Spleen (tissue), 11 donors: ENCODE results near the gene LRP3. TPM values are rescaled to one million over a fixed set of nuclear protein-coding genes. Genes with fewer than 3 reads are reported as not detected.
"Not testable (repeated sequence)": the region's sequence is repeated elsewhere in the genome, so short reads cannot be mapped to it uniquely, and the experiment has no call there.

Experiments
- DNase-seq: peaks from one replicate; pipeline ENCODE4 v3.0.0-alpha.2; 2020
- H3K27ac ChIP-seq, 8 donors: fragments of 200-600 bp; sonication (generic) in 7 of 8; 1 replicate in 4 of 8; 2 replicates in 4 of 8; pipeline versions ENCODE4 v1.5.0 to v1.8.0; 2016 to 2021; ENCODE audit warnings: inconsistent platforms in 4 of 8, mild to moderate bottlenecking in 4 of 8, moderate library complexity in 1 of 8
- H3K27me3 ChIP-seq, 7 donors: fragments of 200-600 bp; sonication (generic) in 6 of 7; replicated peaks in 1 of 7; 1 replicate in 4 of 7; 2 replicates in 3 of 7; pipeline versions ENCODE4 v1.5.0 to v1.8.0; 2016 to 2021; ENCODE audit warnings: inconsistent platforms in 3 of 7, mild to moderate bottlenecking in 1 of 7
- H3K36me3 ChIP-seq, 6 donors: fragments of 200-600 bp; sonication (generic) in 5 of 6; 1 replicate in 4 of 6; 2 replicates in 2 of 6; pipeline versions ENCODE4 v1.5.0 to v1.8.0; 2016 to 2021; ENCODE audit warnings: inconsistent platforms in 2 of 6
- H3K4me1 ChIP-seq, 6 donors: fragments of 200-600 bp; sonication (generic) in 5 of 6; 1 replicate in 3 of 6; 2 replicates in 3 of 6; pipeline versions ENCODE4 v1.5.0 to v1.8.0; 2016 to 2021; ENCODE audit warnings: inconsistent platforms in 3 of 6
- H3K4me3 ChIP-seq, 8 donors: fragments of 200-600 bp; sonication (generic) in 7 of 8; 1 replicate in 4 of 8; 2 replicates in 4 of 8; pipeline versions ENCODE4 v1.5.0 to v1.8.0; 2016 to 2021; ENCODE audit warnings: inconsistent platforms in 4 of 8, mild to moderate bottlenecking in 4 of 8, moderate library complexity in 2 of 8
- H3K9me3 ChIP-seq, 8 donors: fragments of 200-600 bp; sonication (generic) in 7 of 8; 1 replicate in 4 of 8; 2 replicates in 4 of 8; pipeline versions ENCODE4 v1.5.0 to v1.8.0; 2016 to 2021; ENCODE audit warnings: inconsistent platforms in 4 of 8
- POLR2A ChIP-seq, 3 donors: fragments of 450-650 bp; IDR thresholded peaks; one replicate each; pipeline ENCODE4 v1.5.1; 2017; ENCODE audit warnings: antibody characterized with exemption in 3 of 3, mild to moderate bottlenecking in 1 of 3
- POLR2AphosphoS5 ChIP-seq, 3 donors: sonication (generic); formaldehyde crosslinking; IDR thresholded peaks; one replicate each; pipeline ENCODE4 v1.5.1; 2017; ENCODE audit warnings: antibody characterized with exemption in 3 of 3
- WGBS, 5 donors: extraction: QIAGEN DNeasy Blood & Tissue Kit in 3 of 5; methylation state at CpG; one replicate each; pipeline versions ENCODE4 v1.1.5 to v1.1.7; 2013 to 2018; 5-methylcytosine and 5-hydroxymethylcytosine counted together
- intact Hi-C: fragments of 100-400 bp; cut with DNase I; formaldehyde crosslinking; loops from one replicate; pipeline ENCODE4 v1.15.0; 2023; ENCODE audit warnings: low total_unique reads
- polyA plus RNA-seq, 3 donors: library from polyadenylated mRNA; stranded (reverse); fragments of 200-250 nt; gene quantifications; one replicate each; pipeline ENCODE4 v1.2.1, GENCODE V29; 2013
- total RNA-seq, 7 donors: library from RNA; depleted of rRNA in 3 of 7; stranded (reverse); fragments of >200 nt in 3 of 7; fragmentation: NEBNext Ultra II Directional in 4 of 7; extraction: Animal tissue kit (Norgen Biotek cat#: 25700) in 4 of 7; gene quantifications; one replicate each; pipeline versions ENCODE4 v1.1.0 to v1.2.1, GENCODE V29; 2016 to 2021
- TF ChIP-seq, protein P1 (sequence below), 11 experiments: fragments of 200-600 bp in 7 of 11; fragments of 450-650 bp in 4 of 11; sonication (generic) in 4 of 11; IDR thresholded peaks in 8 of 11; conservative IDR thresholded peaks in 3 of 11; 1 replicate in 7 of 11; 2 replicates in 4 of 11; pipeline versions ENCODE4 v1.4.0 to v1.8.0; 2016 to 2021; ENCODE audit warnings: antibody characterized with exemption in 11 of 11, inconsistent platforms in 4 of 11, mild to moderate bottlenecking in 1 of 11
- donor health status: healthy with polysubstance abuse.
- donor health status: DM: no; HTN: no; CAD: no; lungs with moderate emphysema.
- donor health status: DM: no; HTN: no; CAD: no.
- donor health status: Bipolar disorder and iron deficiency.
- donor health status: healthy.
- donor health status: DM: no; HTN: no; CAD: no.
- donor health status: DM: yes; HTN: yes; CAD: no.

The LRP3 gene
- total and polyA plus RNA-seq, 10 donors = 1.4 to 12.8 (median 8.2) TPM

GRCh38 chr19:33163481-33163880 lies 30.6 kb upstream of the LRP3 start:
- peak; percentile 2 for DNase-seq
- H3K9me3 ChIP-seq = peaks cover 0 to 16% (median 13%) of the 10 kb centered on the region in 8 donors
- no peak for TF ChIP-seq POLR2AphosphoS5 (IDR thresholded peaks at IDR 0.05)
- TF ChIP-seq, protein P1, sequence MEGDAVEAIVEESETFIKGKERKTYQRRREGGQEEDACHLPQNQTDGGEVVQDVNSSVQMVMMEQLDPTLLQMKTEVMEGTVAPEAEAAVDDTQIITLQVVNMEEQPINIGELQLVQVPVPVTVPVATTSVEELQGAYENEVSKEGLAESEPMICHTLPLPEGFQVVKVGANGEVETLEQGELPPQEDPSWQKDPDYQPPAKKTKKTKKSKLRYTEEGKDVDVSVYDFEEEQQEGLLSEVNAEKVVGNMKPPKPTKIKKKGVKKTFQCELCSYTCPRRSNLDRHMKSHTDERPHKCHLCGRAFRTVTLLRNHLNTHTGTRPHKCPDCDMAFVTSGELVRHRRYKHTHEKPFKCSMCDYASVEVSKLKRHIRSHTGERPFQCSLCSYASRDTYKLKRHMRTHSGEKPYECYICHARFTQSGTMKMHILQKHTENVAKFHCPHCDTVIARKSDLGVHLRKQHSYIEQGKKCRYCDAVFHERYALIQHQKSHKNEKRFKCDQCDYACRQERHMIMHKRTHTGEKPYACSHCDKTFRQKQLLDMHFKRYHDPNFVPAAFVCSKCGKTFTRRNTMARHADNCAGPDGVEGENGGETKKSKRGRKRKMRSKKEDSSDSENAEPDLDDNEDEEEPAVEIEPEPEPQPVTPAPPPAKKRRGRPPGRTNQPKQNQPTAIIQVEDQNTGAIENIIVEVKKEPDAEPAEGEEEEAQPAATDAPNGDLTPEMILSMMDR (IDR thresholded peaks at IDR 0.05 in 8 of 11, conservative IDR thresholded peaks at IDR 0.05 in 3 of 11) = no peak
- TF ChIP-seq POLR2A (IDR thresholded peaks at IDR 0.05) = no peak
- peaks cover 0 to 37% (median 14%) of the 10 kb centered on the region in 6 donors for H3K4me1 ChIP-seq
- no peak overlapping the region for H3K27ac ChIP-seq
- 80 to 92% (median 86%) methylated on average over 6 of the region's 6 CpGs for WGBS, 5 donors
- H3K36me3 ChIP-seq = no peaks in the 10 kb centered on the region
- intact Hi-C loops = no loop called here
- H3K27me3 ChIP-seq = no peaks in the 10 kb centered on the region
- no peak overlapping the region for H3K4me3 ChIP-seq

- H3K27me3 ChIP-seq, intact Hi-C loops, H3K27ac ChIP-seq, H3K4me3 ChIP-seq, DNase-seq, H3K36me3 ChIP-seq: not testable (repeated sequence)
- WGBS, 5 donors = 64 to 78% (median 76%) methylated on average over 6 of the region's 6 CpGs
- Histone ChIP-seq H3K4me1 (peaks cover 0 to 11% (median 4%) of the 10 kb centered on the region in 6 donors), H3K9me3 (peaks cover 0 to 22% (median 13%) of the 10 kb centered on the region in 8 donors)
These were observed 28.1 kb upstream of the LRP3 start for GRCh38 chr19:33166037-33166436.

GRCh38 chr19:33167438-33167837 lies 26.7 kb upstream of the LRP3 start:
- DNase-seq = no peak
- no peaks in the 10 kb centered on the region for H3K27me3 ChIP-seq
- H3K4me1 ChIP-seq = peaks cover 0 to 6% (median 0%) of the 10 kb centered on the region in 6 donors
- WGBS, 5 donors = 90 to 100% (median 96%) methylated on average over 1 of the region's 1 CpG
- H3K36me3 ChIP-seq = no peaks in the 10 kb centered on the region
- intact Hi-C loops = no loop called here
- no peak overlapping the region for H3K27ac ChIP-seq
- peaks cover 0 to 22% (median 13%) of the 10 kb centered on the region in 8 donors for H3K9me3 ChIP-seq
- TF ChIP-seq POLR2AphosphoS5 (IDR thresholded peaks at IDR 0.05) (no peak), POLR2A (IDR thresholded peaks at IDR 0.05) (no peak)
- TF ChIP-seq, protein P1 (IDR thresholded peaks at IDR 0.05 in 8 of 11, conservative IDR thresholded peaks at IDR 0.05 in 3 of 11) = no peak
- H3K4me3 ChIP-seq = no peak overlapping the region

DNA sequence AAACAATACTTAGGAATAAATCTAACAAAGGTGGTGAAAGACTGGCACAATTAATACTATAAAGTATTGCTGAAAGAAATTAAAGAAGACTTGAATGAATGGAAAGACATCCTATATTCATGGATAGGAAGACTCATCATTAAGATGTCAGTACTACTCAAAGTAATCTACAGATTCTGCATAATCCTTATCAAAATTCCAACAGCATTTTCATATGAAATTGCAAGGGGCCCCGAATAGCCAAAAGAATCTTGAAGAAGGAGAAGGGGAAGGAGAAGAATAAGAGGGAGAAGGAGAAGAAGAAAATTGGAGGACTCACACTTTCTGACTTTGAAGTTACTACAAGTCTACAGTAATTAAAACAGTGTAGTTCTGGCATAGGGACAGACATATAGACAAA lies 25.6 kb upstream of the LRP3 start:
- TF ChIP-seq POLR2A (IDR thresholded peaks at IDR 0.05) = no peak
- intact Hi-C loops = no loop called here
- Histone ChIP-seq H3K9me3 (peaks cover 0 to 22% (median 13%) of the 10 kb centered on the region in 8 donors), H3K4me3 (no peak overlapping the region), H3K27me3 (no peaks in the 10 kb centered on the region), H3K4me1 (peaks cover 0 to 17% (median 7%) of the 10 kb centered on the region in 6 donors), H3K27ac (no peak overlapping the region), H3K36me3 (no peaks in the 10 kb centered on the region)
- 89 to 100% (median 97%) methylated on average over 1 of the region's 1 CpG for WGBS, 5 donors
- no peak for DNase-seq

- intact Hi-C loops = no loop called here
- H3K27ac ChIP-seq = no peak overlapping the region
- no peaks in the 10 kb centered on the region for H3K36me3 ChIP-seq
- 85 to 100% (median 95%) methylated on average over 1 of the region's 1 CpG for WGBS, 5 donors
- H3K4me1 ChIP-seq = peaks cover 8 to 43% (median 24%) of the 10 kb centered on the region in 6 donors
- DNase-seq = no peak
- TF ChIP-seq, protein P1 (IDR thresholded peaks at IDR 0.05 in 8 of 11, conservative IDR thresholded peaks at IDR 0.05 in 3 of 11) = no peak
- TF ChIP-seq POLR2A (IDR thresholded peaks at IDR 0.05) (no peak), POLR2AphosphoS5 (IDR thresholded peaks at IDR 0.05) (no peak)
- peaks cover 0 to 22% (median 13%) of the 10 kb centered on the region in 8 donors for H3K9me3 ChIP-seq
- no peaks in the 10 kb centered on the region for H3K27me3 ChIP-seq
- no peak overlapping the region for H3K4me3 ChIP-seq
These were observed 22.8 kb upstream of the LRP3 start for GRCh38 chr19:33171222-33171795.
